Loucy (cell line): ENCODE measurements around the gene LHFPL2.

Experiments
- CTCF ChIP-seq: fragments of 200-600 bp; sonication (generic); conservative IDR thresholded peaks from 2 replicates; pipeline ENCODE4 v1.5.1; 2014; ENCODE audit warnings: mild to moderate bottlenecking, antibody characterized with exemption, low read length
- EZH2phosphoT487 ChIP-seq: fragments of 200-600 bp; IDR thresholded peaks from 2 replicates; pipeline ENCODE4 v1.6.1; 2018; ENCODE audit warnings: antibody characterized with exemption, mild to moderate bottlenecking, moderate library complexity, borderline replicate concordance

GRCh38 chr5:78605611-78606010 lies 43.0 kb downstream of the LHFPL2 start:
- TF ChIP-seq CTCF = no peak
- no peak for TF ChIP-seq EZH2phosphoT487
